ENCODE results near the gene CD86. TPM values are rescaled to one million over a fixed set of nuclear protein-coding genes. Genes with fewer than 3 reads are reported as not detected.

Gene CD86
- total and polyA plus RNA-seq, 2 of the 8 experiments (the other 6 are each of a cell fraction or from before 2014, with no cell fraction given): 0.12 to 0.30 TPM

DNA sequence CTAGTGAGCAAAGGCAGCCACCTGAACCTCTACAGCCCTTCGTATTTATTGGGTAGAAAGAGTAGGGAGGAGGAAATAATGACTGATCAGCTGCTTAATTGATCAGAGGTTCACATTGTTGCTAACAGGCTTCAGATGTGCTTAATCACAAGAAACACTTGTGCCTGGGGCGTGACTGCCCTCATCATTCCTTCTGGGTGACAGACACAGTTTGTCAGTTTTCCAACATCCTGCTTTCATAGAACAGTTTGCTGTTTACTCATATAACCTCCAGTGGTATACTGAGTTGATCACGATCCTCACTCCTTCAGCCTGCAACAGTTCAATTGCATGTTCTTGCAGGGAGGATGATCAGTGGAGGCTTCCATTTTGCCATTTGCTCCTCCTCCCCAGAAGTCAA lies 114.7 kb downstream of the CD86 start:
- no peak overlapping the region for H3K23ac ChIP-seq (ENCODE audit: insufficient read length)
- no peak overlapping the region for H3K27ac ChIP-seq (ENCODE audit: low read depth, low read length)
- no peak overlapping the region for H2AK5ac ChIP-seq (ENCODE audit: low read depth, low read length)
- H3K4me2 ChIP-seq (ENCODE audit: insufficient read depth in 1 of 2, low read depth in 2 of 2, low read length in 2 of 2): no peak overlapping the region
- no peak overlapping the region for H2BK5ac ChIP-seq (ENCODE audit: low read depth, low read length)
- no peak for FAIRE-seq
- H2BK20ac ChIP-seq (ENCODE audit: low read length): no peak overlapping the region
- DNase-seq (ENCODE audit: low read depth in 1 of 2, low spot score in 2 of 2): no peak
- H3K14ac ChIP-seq (ENCODE audit: insufficient read length): no peak overlapping the region
- ChIA-PET CTCF (ENCODE audit: partially characterized antibody) (interaction anchor here (0.6 kb wide), 1 partner anchor 9 kb away, joined by 3 read pairs; no protein-coding TSS in a partner anchor), POLR2A (ENCODE audit: partially characterized antibody) (no interaction called here)
- no peak overlapping the region for H3K56ac ChIP-seq (replicated peaks; ENCODE audit: insufficient read length, low read depth, low read length)
- no peak overlapping the region for H2AFZ ChIP-seq (ENCODE audit: low read length)
- peaks cover 0 to 4% of the 10 kb centered on the region in 2 experiments; a peak in 1 of 4 replicates for H3K9me3 ChIP-seq (ENCODE audit: insufficient read depth in 2 of 2, low read depth in 1 of 2, low read length in 1 of 2)
- H3K36me3 ChIP-seq (ENCODE audit: control insufficient read depth in 2 of 4, insufficient read depth in 4 of 4, low read length in 3 of 4): no peaks in the 10 kb centered on the region
- H4K8ac ChIP-seq (ENCODE audit: extremely low read depth, insufficient read depth, low read length): no peak overlapping the region
- no peak overlapping the region for H3K4ac ChIP-seq (replicated peaks; ENCODE audit: insufficient read length, low read depth, low read length)
- WGBS, 2 experiments (ENCODE audit: extremely low coverage in 1 of 2, insufficient coverage in 1 of 2, insufficient read length in 1 of 2, insufficient replicate concordance in 2 of 2, low coverage in 1 of 2, low lambda C conversion rate in 2 of 2, missing lambda C conversion rate in 1 of 2): 82% methylated on average over 3 of the region's 3 CpGs; no CpG with 5 or more reads in 1 of the 2 experiments
- H3K4me1 ChIP-seq (replicated peaks in 1 of 4; ENCODE audit: control insufficient read depth in 3 of 4, insufficient read depth in 4 of 4, low read length in 3 of 4): no peaks in the 10 kb centered on the region
- H3K79me1 ChIP-seq (ENCODE audit: low read depth, low read length): no peaks in the 10 kb centered on the region
- H3K79me2 ChIP-seq (ENCODE audit: control insufficient read depth in 1 of 2, insufficient read depth in 2 of 2, low read length in 2 of 2): no peaks in the 10 kb centered on the region
- H3K27me3 ChIP-seq (replicated peaks in 1 of 4; ENCODE audit: control insufficient read depth in 3 of 4, extremely low read depth in 1 of 4, insufficient read depth in 3 of 4, low read length in 3 of 4): no peaks in the 10 kb centered on the region; a peak in 1 of 7 replicates
- H4K91ac ChIP-seq (replicated peaks; ENCODE audit: insufficient read length, low read length): no peak overlapping the region
- H3K4me3 ChIP-seq (ENCODE audit: extremely low read depth in 1 of 4, insufficient read depth in 2 of 4, low read depth in 3 of 4, low read length in 4 of 4): no peak overlapping the region
- no peak overlapping the region for H2BK120ac ChIP-seq (replicated peaks; ENCODE audit: low read depth, low read length)
- no peak overlapping the region for H3K18ac ChIP-seq (ENCODE audit: extremely low read depth, low read length)
- no peak overlapping the region for H2BK12ac ChIP-seq (ENCODE audit: low read depth, low read length)
- H3K23me2 ChIP-seq (ENCODE audit: low read depth, low read length): no peaks in the 10 kb centered on the region
- no peaks in the 10 kb centered on the region for H4K20me1 ChIP-seq (replicated peaks in 1 of 2; ENCODE audit: control insufficient read depth in 1 of 2, insufficient read depth in 2 of 2, low read length in 2 of 2)
- H2BK15ac ChIP-seq (ENCODE audit: low read length): no peak overlapping the region
- no peak overlapping the region for H4K5ac ChIP-seq (ENCODE audit: insufficient read length, low read depth, low read length)
- no peak overlapping the region for H3K9ac ChIP-seq (replicated peaks in 1 of 4; ENCODE audit: extremely low read depth in 1 of 4, low read depth in 3 of 4, low read length in 3 of 4)
- TF ChIP-seq SP4 (IDR thresholded peaks at IDR 0.05; ENCODE audit: low read length) (no peak), NRF1 (IDR thresholded peaks at IDR 0.05; ENCODE audit: low read depth, low read length) (no peak), RAD21 (IDR thresholded peaks at IDR 0.05 in 1 of 2, conservative IDR thresholded peaks at IDR 0.05 in 1 of 2; ENCODE audit: low read depth in 2 of 2, low read length in 2 of 2) (no peak), BACH1 (IDR thresholded peaks at IDR 0.05; ENCODE audit: low read length) (no peak), ASH2L (IDR thresholded peaks at IDR 0.05; ENCODE audit: low read length) (no peak), KDM5A (IDR thresholded peaks at IDR 0.05; ENCODE audit: low read length) (no peak), SIRT6 (IDR thresholded peaks at IDR 0.05; ENCODE audit: low read length) (no peak), KDM4A (IDR thresholded peaks at IDR 0.05; ENCODE audit: low read depth, low read length, severe bottlenecking) (no peak), RFX5 (IDR thresholded peaks at IDR 0.05; ENCODE audit: borderline replicate concordance, low read depth, low read length) (no peak), CTBP2 (IDR thresholded peaks at IDR 0.05; ENCODE audit: borderline replicate concordance, insufficient read depth, insufficient read length, low read length) (no peak), RXRA (IDR thresholded peaks at IDR 0.05; ENCODE audit: insufficient read depth, low read depth, low read length) (no peak)
- TF ChIP-seq, protein P1, sequence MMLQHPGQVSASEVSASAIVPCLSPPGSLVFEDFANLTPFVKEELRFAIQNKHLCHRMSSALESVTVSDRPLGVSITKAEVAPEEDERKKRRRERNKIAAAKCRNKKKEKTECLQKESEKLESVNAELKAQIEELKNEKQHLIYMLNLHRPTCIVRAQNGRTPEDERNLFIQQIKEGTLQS (IDR thresholded peaks at IDR 0.05; ENCODE audit: insufficient read depth, low read depth, low read length): no peak
- TF ChIP-seq, protein P2, sequence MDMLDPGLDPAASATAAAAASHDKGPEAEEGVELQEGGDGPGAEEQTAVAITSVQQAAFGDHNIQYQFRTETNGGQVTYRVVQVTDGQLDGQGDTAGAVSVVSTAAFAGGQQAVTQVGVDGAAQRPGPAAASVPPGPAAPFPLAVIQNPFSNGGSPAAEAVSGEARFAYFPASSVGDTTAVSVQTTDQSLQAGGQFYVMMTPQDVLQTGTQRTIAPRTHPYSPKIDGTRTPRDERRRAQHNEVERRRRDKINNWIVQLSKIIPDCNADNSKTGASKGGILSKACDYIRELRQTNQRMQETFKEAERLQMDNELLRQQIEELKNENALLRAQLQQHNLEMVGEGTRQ (IDR thresholded peaks at IDR 0.05; ENCODE audit: low read length): no peak
